ENCODE results near the gene PPP1R15A. TPM values are rescaled to one million over a fixed set of nuclear protein-coding genes. Genes with fewer than 3 reads are reported as not detected.
"Not testable (repeated sequence)": the region's sequence is repeated elsewhere in the genome, so short reads cannot be mapped to it uniquely, and the experiment has no call there.

PPP1R15A gene
- polyA plus RNA-seq, 1 donor from 2014 or later = 558 TPM

GRCh38 chr19:48883726-48884125, 11.5 kb downstream of the PPP1R15A start:
- Mint-ChIP-seq H3K36me3 (peaks cover 4% of the 10 kb centered on the region), H3K27me3 (no peaks in the 10 kb centered on the region), H3K9me3 (no peaks in the 10 kb centered on the region), H3K4me1 (peaks cover 8 to 19% (median 14%) of the 10 kb centered on the region in 3 donors), H3K4me3 (peak overlapping the region in 1 of 4 donors; percentile 32), H3K27ac (peak overlapping the region in 2 of 3 donors; percentile 24 to 79)

GRCh38 chr19:48887861-48888612, 15.8 kb downstream of the PPP1R15A start:
- Mint-ChIP-seq H3K27me3 (no peaks in the 10 kb centered on the region), H3K9me3 (no peaks in the 10 kb centered on the region), H3K4me3 (no peak overlapping the region), H3K4me1 (peaks cover 14 to 24% (median 19%) of the 10 kb centered on the region in 3 donors), H3K27ac (peak overlapping the region in 1 of 3 donors; percentile 73), H3K36me3 (peaks cover 2% of the 10 kb centered on the region)

- peak overlapping the region in 1 of 4 donors; percentile 4 for H3K4me3 Mint-ChIP-seq
- H3K27ac Mint-ChIP-seq, H3K9me3 Mint-ChIP-seq: not testable (repeated sequence)
Observed at GRCh38 chr19:48889496-48889895, 17.3 kb downstream of the PPP1R15A start.

GRCh38 chr19:48890551-48890950, 18.3 kb downstream of the PPP1R15A start:
- H3K9me3 Mint-ChIP-seq = no peaks in the 10 kb centered on the region
- no peaks in the 10 kb centered on the region for H3K36me3 Mint-ChIP-seq
- no peak overlapping the region for H3K27ac Mint-ChIP-seq
- H3K4me1 Mint-ChIP-seq = peaks cover 15 to 20% (median 19%) of the 10 kb centered on the region in 3 donors
- H3K27me3 Mint-ChIP-seq = peaks cover 9% of the 10 kb centered on the region
- peak overlapping the region in 1 of 4 donors; percentile 88 for H3K4me3 Mint-ChIP-seq

More at GRCh38 chr19:48889496-48889895, 17.3 kb downstream of the PPP1R15A start:
- H3K4me1 Mint-ChIP-seq = peaks cover 10 to 22% (median 19%) of the 10 kb centered on the region in 3 donors
- H3K36me3 Mint-ChIP-seq, H3K27me3 Mint-ChIP-seq: not testable (repeated sequence)

GRCh38 chr19:48895226-48895625, 23.0 kb downstream of the PPP1R15A start:
- Mint-ChIP-seq H3K9me3 (no peaks in the 10 kb centered on the region), H3K27me3 (peaks cover 18% of the 10 kb centered on the region), H3K27ac (no peak overlapping the region), H3K4me1 (peaks cover 19 to 20% (median 20%) of the 10 kb centered on the region in 3 donors), H3K4me3 (no peak overlapping the region), H3K36me3 (no peaks in the 10 kb centered on the region)

GRCh38 chr19:48896191-48896720, 24.0 kb downstream of the PPP1R15A start:
- Mint-ChIP-seq H3K4me1 (peaks cover 20 to 26% (median 23%) of the 10 kb centered on the region in 3 donors), H3K9me3 (no peaks in the 10 kb centered on the region), H3K36me3 (peaks cover 2% of the 10 kb centered on the region), H3K27ac (no peak overlapping the region), H3K4me3 (peak overlapping the region in 3 of 4 donors; percentile 46 to 88 (median 58)), H3K27me3 (peaks cover 18% of the 10 kb centered on the region)

GRCh38 chr19:48897181-48897580, 25.0 kb downstream of the PPP1R15A start:
- Mint-ChIP-seq H3K9me3 (no peaks in the 10 kb centered on the region), H3K27ac (peak overlapping the region in 1 of 3 donors; percentile 19), H3K4me1 (peaks cover 14 to 21% (median 17%) of the 10 kb centered on the region in 3 donors), H3K4me3 (peak overlapping the region in 3 of 4 donors; percentile 51 to 60 (median 58)), H3K36me3 (peaks cover 5% of the 10 kb centered on the region), H3K27me3 (peaks cover 18% of the 10 kb centered on the region)

GRCh38 chr19:48899386-48899749, 27.1 kb downstream of the PPP1R15A start:
- H3K27ac Mint-ChIP-seq, H3K36me3 Mint-ChIP-seq, H3K9me3 Mint-ChIP-seq: not testable (repeated sequence)
- Mint-ChIP-seq H3K27me3 (peaks cover 17% of the 10 kb centered on the region), H3K4me3 (peak overlapping the region; percentile 54 to 99 (median 92)), H3K4me1 (peaks cover 16 to 21% (median 17%) of the 10 kb centered on the region in 3 donors)

- Mint-ChIP-seq H3K27ac (peak within 1 kb of the TSS; percentile 64 to 96 (median 92)), H3K9me3 (no peaks in the 10 kb centered on the region), H3K4me1 (peaks cover 12 to 21% (median 16%) of the 10 kb centered on the region in 3 donors), H3K36me3 (peaks cover 5% of the 10 kb centered on the region), H3K27me3 (peaks cover 13% of the 10 kb centered on the region), H3K4me3 (peak within 1 kb of the TSS; percentile 94 to 100 (median 99))
Observed at GRCh38 chr19:48899781-48900476, 27.7 kb downstream of the PPP1R15A start, which contains the start of gene NUCB1. Gene NUCB1, plus strand, starts transcription at chr19:48900312. Its CDS starts 485 bp downstream, at chr19:48900797.

- Mint-ChIP-seq H3K36me3 (peaks cover 5% of the 10 kb centered on the region), H3K27ac (peak overlapping the region; percentile 64 to 96 (median 92)), H3K27me3 (peaks cover 7% of the 10 kb centered on the region), H3K9me3 (no peaks in the 10 kb centered on the region), H3K4me1 (peaks cover 12 to 21% (median 16%) of the 10 kb centered on the region in 3 donors), H3K4me3 (peak overlapping the region; percentile 94 to 100 (median 99))
Observed at GRCh38 chr19:48900477-48901406, 28.5 kb downstream of the PPP1R15A start.

- not testable (repeated sequence) for H3K36me3 Mint-ChIP-seq, H3K9me3 Mint-ChIP-seq, H3K27ac Mint-ChIP-seq, H3K27me3 Mint-ChIP-seq
- H3K4me3 Mint-ChIP-seq = peak overlapping the region in 1 of 4 donors; percentile 79
- peaks cover 12 to 17% (median 16%) of the 10 kb centered on the region in 3 donors for H3K4me1 Mint-ChIP-seq
Observed at GRCh38 chr19:48902291-48902690, 30.1 kb downstream of the PPP1R15A start.

GRCh38 chr19:48903788-48904187, 31.6 kb downstream of the PPP1R15A start:
- H3K36me3 Mint-ChIP-seq = peaks cover 10% of the 10 kb centered on the region
- H3K4me3 Mint-ChIP-seq, H3K9me3 Mint-ChIP-seq, H3K27me3 Mint-ChIP-seq, H3K27ac Mint-ChIP-seq: not testable (repeated sequence)
- H3K4me1 Mint-ChIP-seq = peaks cover 12 to 17% (median 16%) of the 10 kb centered on the region in 3 donors

GRCh38 chr19:48905664-48906063, 33.4 kb downstream of the PPP1R15A start:
- Mint-ChIP-seq H3K27ac (no peak overlapping the region), H3K9me3 (no peaks in the 10 kb centered on the region), H3K4me1 (peaks cover 6 to 11% (median 10%) of the 10 kb centered on the region in 3 donors), H3K36me3 (peaks cover 10% of the 10 kb centered on the region), H3K4me3 (no peak overlapping the region), H3K27me3 (no peaks in the 10 kb centered on the region)

- no peaks in the 10 kb centered on the region for H3K9me3 Mint-ChIP-seq
- H3K27ac Mint-ChIP-seq = peak overlapping the region in 1 of 3 donors; percentile 74
- no peak overlapping the region for H3K4me3 Mint-ChIP-seq
- no peaks in the 10 kb centered on the region for H3K27me3 Mint-ChIP-seq
- peaks cover under 1 to 5% (median 4%) of the 10 kb centered on the region in 3 donors for H3K4me1 Mint-ChIP-seq
- H3K36me3 Mint-ChIP-seq = peaks cover 9% of the 10 kb centered on the region
Observed at GRCh38 chr19:48906324-48906723, 34.1 kb downstream of the PPP1R15A start.

Data from IgD-negative memory B cell (primary cell).